Activated CD4-positive, CD25-positive, alpha-beta regulatory T cell treated with anti-CD3 and anti-CD28 coated beads, Interleukin-2, amount 50 U/mL, for 72 hours (primary cell): Measurements from ENCODE around the gene SORBS1.

Experiments used
- DNase-seq: peaks from one replicate; pipeline ENCODE4 v3.0.0; 2021

The SORBS1 gene

DNA sequence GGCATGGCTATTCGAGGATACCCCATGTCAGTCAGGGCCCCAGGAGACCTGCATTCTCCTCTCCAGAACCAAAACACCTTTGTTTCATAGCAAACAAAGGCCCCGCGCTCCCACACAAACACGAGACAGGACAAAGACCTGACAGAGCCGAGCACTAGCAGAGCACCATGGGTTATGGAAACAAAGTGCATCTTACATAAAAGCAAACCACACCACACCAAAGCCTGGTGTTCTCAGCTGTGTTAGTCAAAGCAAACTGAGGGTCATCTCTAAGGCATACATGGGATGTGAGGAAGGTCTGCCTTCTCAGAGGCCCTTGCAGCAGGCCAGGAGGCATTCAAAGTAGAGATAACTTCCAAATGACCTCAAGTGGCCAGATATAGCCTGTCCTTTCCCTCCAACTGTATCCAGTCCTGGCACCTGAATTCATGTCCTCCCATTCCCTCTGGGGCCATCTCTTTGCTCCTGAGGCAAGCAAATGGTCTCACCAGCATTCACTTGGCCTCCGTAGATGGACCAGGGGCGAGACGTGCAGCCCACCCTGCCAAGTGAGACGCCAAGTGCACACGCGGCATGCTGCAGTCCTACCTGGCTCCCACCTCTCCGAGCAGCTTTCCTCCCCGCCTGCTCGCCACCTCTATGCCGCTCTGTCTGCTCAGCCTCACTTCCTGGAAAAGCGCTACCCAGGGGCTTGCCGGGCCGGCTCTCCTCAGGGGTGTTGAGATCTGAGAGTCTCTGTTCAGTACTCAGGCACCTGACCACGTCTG is 225.1 kb downstream of the SORBS1 start:
- no peak for DNase-seq

DNA sequence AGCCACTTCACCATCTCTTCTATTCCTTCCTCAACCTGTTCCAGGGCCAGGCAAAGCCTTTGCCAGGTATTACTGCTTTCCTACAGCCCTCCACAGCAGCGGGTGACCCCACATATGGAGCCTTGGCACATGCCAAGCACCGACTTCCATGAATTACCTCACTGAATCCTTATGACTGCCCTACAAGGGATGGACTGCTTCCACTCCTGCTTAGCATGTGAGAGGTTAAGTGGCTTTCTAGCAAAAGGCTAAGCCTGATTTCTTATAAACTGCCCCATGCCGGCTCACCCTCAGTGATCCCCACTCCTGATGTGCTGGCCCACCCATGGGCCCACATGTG is 226.4 kb downstream of the SORBS1 start:
- DNase-seq = no peak

DNA sequence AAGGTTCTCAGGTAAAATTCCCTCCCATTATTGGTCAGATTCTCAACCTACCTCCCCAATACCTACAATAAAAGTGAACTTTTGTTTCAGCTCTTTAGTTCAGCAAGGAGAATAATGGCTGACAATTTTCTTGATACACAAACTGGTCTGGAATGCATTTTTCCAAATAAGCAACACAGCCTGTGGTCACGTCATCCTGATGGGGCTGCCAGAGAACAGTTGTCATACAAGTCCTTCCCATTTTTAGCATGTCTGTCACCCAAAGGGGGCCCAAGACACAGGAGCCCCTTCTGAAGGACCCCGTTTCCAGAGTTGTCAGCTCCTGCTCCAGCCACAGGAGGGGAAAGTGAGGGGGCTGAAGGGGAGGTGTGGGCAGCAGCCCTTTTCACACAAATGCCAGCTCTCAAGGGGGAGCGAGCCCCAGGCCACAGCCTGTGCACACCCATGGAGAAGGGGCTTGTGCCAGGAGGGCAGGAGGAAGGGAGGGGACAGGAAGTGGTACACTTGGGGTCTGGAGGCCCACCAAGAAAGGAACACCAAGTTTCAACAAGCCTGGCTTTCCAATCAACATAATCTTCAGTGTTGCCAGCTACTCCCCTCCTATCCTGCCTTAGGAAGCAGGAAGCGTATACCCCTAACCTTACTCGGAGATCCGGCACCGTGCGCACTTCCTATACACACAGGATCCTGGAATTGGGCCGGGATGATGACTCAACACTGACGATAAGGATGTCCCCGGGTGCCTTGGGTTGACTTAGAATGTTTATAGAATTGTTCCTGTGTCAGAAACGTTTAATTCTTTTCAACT is 227.0 kb downstream of the SORBS1 start:
- no peak for DNase-seq

- no peak for DNase-seq
Measured at GRCh38 chr10:95332666-95333249, 228.4 kb downstream of the SORBS1 start.

DNA sequence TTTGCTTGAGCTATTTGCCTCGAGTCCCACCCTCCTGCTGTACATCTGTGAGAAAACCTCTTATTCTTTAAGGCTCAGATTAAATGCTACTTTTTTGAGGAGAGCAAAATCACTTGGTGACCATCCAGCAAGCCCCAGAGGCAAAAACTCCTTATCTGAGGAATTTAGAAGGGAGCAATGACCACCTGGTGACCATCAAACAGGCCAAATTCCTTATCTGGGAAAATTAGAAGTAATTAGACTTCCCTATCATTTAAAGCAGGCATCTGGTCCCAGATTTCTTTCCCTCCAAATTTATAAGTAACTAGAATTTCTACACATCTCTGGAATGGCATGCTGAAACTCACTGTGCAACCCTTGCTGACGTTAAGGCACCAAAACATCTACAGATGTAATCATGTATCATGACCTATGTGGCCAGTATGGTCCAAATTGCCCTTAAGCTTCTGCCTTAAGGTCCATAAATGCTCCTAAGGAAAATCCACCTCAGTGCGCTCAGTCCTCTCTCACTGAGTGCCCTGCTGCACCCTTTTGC is 229.5 kb downstream of the SORBS1 start:
- no peak for DNase-seq

DNA sequence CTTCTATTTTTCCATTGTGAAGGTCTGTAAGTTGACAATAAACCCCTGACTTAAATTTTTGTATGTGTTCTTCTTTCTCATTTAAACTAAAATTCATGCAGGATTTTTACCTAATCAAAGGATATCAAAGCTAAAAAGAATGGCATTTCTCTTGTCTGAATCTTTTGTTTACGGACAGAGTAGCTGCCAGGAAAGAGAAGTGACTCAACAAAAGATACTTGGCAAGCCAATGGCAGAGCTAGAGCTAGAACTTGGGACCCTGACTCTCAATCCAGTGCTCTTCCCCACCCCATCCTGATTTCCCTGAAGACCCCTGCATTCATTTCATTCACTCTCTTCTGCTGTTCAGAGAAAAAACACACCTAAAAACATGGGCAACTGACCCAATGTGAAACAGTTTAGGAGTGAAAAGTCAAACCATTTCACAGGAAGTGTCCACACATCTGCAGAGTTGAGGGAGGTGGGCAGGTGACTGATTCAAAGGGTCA is 230.2 kb downstream of the SORBS1 start:
- no peak for DNase-seq

DNA sequence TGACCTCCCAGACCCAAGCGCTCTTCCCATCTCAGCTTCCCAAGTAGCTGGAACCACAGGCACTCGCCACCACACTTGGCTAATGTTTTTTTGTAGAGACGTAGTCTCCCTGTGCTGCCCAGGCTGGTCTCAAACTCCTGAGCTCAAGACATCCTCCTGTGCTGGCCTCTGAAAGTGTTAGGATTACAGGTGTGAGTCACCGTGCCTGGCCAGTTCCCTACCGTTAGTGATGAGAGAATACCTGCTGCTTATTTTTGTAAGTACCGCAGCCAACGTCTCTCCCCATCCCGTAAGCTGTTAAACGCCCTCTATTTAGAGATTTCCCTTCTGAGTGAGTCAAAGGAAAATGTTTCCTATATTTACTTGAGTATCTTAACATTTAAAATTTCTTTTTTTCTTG is 231.9 kb downstream of the SORBS1 start:
- no peak for DNase-seq

- no peak for DNase-seq
Measured at GRCh38 chr10:95328013-95328412, 233.2 kb downstream of the SORBS1 start.

- DNase-seq = no peak
Measured at GRCh38 chr10:95327367-95327766, 233.8 kb downstream of the SORBS1 start.

GRCh38 chr10:95326396-95326795 is 234.8 kb downstream of the SORBS1 start:
- no peak for DNase-seq

DNA sequence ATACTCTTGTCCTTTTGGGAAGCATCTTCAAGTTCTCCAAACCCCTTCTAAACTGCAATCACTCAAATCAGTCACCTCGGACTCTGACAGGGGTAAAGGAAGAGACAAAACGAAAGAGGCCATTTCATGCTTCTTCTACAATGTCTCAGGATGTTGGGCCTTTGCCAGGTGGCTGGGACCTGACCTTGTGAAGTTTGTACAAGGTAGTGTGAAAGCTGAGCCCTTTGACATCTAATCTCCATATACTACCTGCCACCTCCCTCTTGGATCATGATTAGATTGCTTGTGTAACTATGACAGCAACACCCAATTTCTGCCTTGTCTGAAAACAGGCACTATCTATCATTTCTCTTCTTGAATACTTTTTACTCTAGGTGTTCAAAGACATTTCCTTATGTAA is 235.3 kb downstream of the SORBS1 start:
- no peak for DNase-seq

GRCh38 chr10:95324436-95325268 is 236.5 kb downstream of the SORBS1 start:
- DNase-seq = no peak

DNA sequence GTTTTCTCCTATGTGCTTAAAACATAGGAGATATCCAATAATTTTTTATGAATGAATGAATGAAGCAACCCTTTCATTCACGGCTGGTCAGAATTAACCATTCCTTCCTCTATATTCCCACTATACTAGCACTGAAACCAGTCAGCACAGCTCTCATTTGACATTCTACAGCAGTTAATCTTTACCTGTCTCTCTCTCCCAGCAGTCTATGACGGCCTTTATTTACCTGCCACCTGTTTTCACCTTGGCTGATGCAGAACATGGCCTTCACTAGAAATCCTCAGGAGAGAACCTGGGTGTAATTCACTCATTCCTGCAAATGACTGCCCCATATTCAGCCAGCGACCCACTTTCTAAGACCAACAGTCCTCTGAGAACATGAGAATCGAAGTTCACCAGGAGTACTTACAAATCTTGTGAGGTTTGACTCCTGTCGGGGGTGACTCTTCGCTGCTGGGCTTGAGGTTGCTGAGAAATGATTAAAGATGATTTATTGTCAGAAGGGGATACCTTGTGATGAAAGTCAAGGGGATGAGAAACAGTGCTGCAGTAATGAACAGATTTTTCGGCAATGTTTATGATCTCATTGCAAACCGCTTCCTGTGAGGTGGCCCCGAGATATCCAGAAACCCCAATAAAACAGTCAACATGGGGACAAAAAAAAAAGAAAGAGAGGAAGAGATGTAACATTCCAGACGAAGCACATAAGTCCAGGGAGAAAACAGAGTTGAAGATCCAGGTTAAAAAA is 239.4 kb downstream of the SORBS1 start:
- DNase-seq = no peak

DNA sequence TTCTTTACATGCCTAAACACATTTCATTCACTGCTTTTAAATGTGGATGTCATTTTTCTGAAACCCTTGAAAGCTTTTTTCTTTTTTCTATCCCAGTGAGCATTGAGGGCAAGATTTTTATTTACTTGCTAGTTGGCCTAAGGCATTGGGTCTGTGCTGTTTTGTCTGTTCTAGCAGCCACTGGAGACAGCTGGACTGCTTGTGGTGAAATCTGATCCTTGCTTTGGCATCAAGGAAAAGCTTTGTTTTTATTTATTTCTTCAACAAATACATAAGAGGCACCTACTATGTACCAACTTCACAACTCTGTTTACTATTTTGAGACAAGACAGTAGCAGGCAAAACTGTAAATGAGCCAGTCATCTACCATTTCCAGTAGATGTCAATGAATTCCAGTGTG is 241.9 kb downstream of the SORBS1 start:
- no peak for DNase-seq

GRCh38 chr10:95315509-95315908 is 245.7 kb downstream of the SORBS1 start:
- no peak for DNase-seq

GRCh38 chr10:95314192-95314918 is 246.8 kb downstream of the SORBS1 start:
- DNase-seq = no peak

DNA sequence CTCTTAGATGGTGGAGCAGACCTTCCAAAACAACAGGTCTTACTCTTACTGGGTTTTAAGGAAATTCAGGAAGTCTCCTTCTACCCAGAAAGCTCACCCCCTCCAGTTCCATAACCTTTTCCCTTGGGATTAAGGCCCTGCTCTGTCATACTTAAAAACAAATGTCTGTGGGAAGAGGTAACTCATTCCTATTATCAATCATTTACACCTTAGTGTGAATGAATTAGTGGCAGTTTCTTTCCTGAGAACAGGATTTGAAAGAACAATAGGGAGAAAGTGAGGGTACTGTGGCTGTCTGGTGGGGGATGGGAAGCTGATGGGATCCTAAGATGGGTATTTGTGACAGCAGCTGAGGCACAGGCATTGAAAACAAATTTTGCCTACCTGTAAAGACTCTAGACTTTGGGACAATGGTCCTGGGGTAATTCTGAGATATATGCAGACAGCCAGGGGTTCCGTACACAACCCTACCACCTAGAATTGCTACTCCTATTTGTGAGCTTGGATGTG is 248.1 kb downstream of the SORBS1 start:
- DNase-seq = no peak

- DNase-seq = no peak
Measured at GRCh38 chr10:95312257-95312656, 248.9 kb downstream of the SORBS1 start.

- DNase-seq = no peak
Measured at GRCh38 chr10:95309958-95310357, 251.2 kb downstream of the SORBS1 start.

- no peak for DNase-seq
Measured at GRCh38 chr10:95308389-95309302, 252.5 kb downstream of the SORBS1 start.
